Activated CD8-positive, alpha-beta T cell treated with anti-CD3 and anti-CD28 coated beads for 36 hours (primary cell): ENCODE results near the gene MOB3B. TPM values are rescaled to one million over a fixed set of nuclear protein-coding genes. Genes with fewer than 3 reads are reported as not detected.

Experiments used
- ATAC-seq: fragments of 200-7000 bp; cut with Tn5 transposase; one replicate; pipeline ENCODE4 v1.10.0; 2021; ENCODE audit warnings: mild to moderate bottlenecking, moderate library complexity
- CTCF ChIA-PET: fragments of 350-600 bp; sonication (Branson Sonifier 250); formaldehyde crosslinking; loops from one replicate; lab custom pipeline; 2021; ENCODE audit warnings: antibody characterized with exemption; lab: Charles Lee
- POLR2A ChIA-PET: fragments of 350-600 bp; sonication (Branson Sonifier 250); formaldehyde crosslinking; loops from one replicate; lab custom pipeline; 2021; ENCODE audit warnings: antibody characterized with exemption; lab: Charles Lee
- DNase-seq: peaks from one replicate; pipeline ENCODE4 v3.0.0-alpha.2; 2020
- H3K27ac Mint-ChIP-seq: one replicate; pipeline ENCODE4 v1.8.0; 2021; ENCODE audit warnings: mild to moderate bottlenecking, mixed read lengths
- H3K27me3 Mint-ChIP-seq: one replicate; pipeline ENCODE4 v1.8.0; 2021; ENCODE audit warnings: mixed read lengths
- H3K36me3 Mint-ChIP-seq: one replicate; pipeline ENCODE4 v1.8.0; 2021; ENCODE audit warnings: low read depth, mixed read lengths
- H3K4me1 Mint-ChIP-seq: one replicate; pipeline ENCODE4 v1.8.0; 2021; ENCODE audit warnings: low read depth, mixed read lengths
- H3K4me3 Mint-ChIP-seq: one replicate; pipeline ENCODE4 v1.8.0; 2021; ENCODE audit warnings: mild to moderate bottlenecking, moderate library complexity, mixed read lengths
- H3K9me3 Mint-ChIP-seq: one replicate; pipeline ENCODE4 v1.8.0; 2021; ENCODE audit warnings: mixed read lengths
- CTCF ChIP-seq: fragments of 200-600 bp; IDR thresholded peaks from one replicate; pipeline ENCODE4 v1.8.0; 2022; ENCODE audit warnings: antibody characterized with exemption, mild to moderate bottlenecking
- intact Hi-C: fragments of 100-400 bp; cut with micrococcal nuclease; formaldehyde crosslinking; loops from one replicate; pipeline ENCODE4 v1.10.0; 2022
- total RNA-seq, 2 experiments: library from RNA; stranded (reverse); gene quantifications; one replicate each; pipeline ENCODE4 v1.2.3, GENCODE V29; 2021

MOB3B gene
- total RNA-seq, 2 experiments from 2014 or later: 0.47 to 0.67 TPM

- ChIA-PET CTCF (no interaction called here), POLR2A (no interaction called here)
- H3K9me3 Mint-ChIP-seq: no peaks in the 10 kb centered on the region
- no peak overlapping the region for H3K4me3 Mint-ChIP-seq
- intact Hi-C loops: no loop called here
- ATAC-seq (no peak), DNase-seq (no peak)
- H3K27me3 Mint-ChIP-seq: peaks cover 1% of the 10 kb centered on the region
- H3K27ac Mint-ChIP-seq: no peak overlapping the region
- TF ChIP-seq CTCF: no peak
- peaks cover 6% of the 10 kb centered on the region for H3K4me1 Mint-ChIP-seq
- no peaks in the 10 kb centered on the region for H3K36me3 Mint-ChIP-seq
These were observed 98.0 kb downstream of the MOB3B start for GRCh38 chr9:27431543-27432147.

- Mint-ChIP-seq H3K4me3 (no peak overlapping the region), H3K36me3 (no peaks in the 10 kb centered on the region), H3K4me1 (peaks cover 6% of the 10 kb centered on the region), H3K27ac (no peak overlapping the region), H3K9me3 (no peaks in the 10 kb centered on the region), H3K27me3 (peaks cover 1% of the 10 kb centered on the region)
- intact Hi-C loops: no loop called here
- POLR2A ChIA-PET: no interaction called here
- CTCF ChIA-PET: no interaction called here
- no peak for DNase-seq
- no peak for TF ChIP-seq CTCF
- ATAC-seq: no peak
These were observed 98.7 kb downstream of the MOB3B start for GRCh38 chr9:27430750-27431535.

- Mint-ChIP-seq H3K27me3 (peaks cover 1% of the 10 kb centered on the region), H3K9me3 (no peaks in the 10 kb centered on the region), H3K27ac (no peak overlapping the region), H3K4me3 (no peak overlapping the region), H3K36me3 (no peaks in the 10 kb centered on the region), H3K4me1 (peaks cover 6% of the 10 kb centered on the region)
- ChIA-PET CTCF (no interaction called here), POLR2A (no interaction called here)
- intact Hi-C loops: no loop called here
- TF ChIP-seq CTCF: no peak
- DNase-seq (no peak), ATAC-seq (no peak)
These were observed 99.7 kb downstream of the MOB3B start for GRCh38 chr9:27429917-27430316.

GRCh38 chr9:27429436-27429835 lies 100.2 kb downstream of the MOB3B start:
- ATAC-seq (no peak), DNase-seq (no peak)
- Mint-ChIP-seq H3K4me3 (no peak overlapping the region), H3K36me3 (no peaks in the 10 kb centered on the region), H3K4me1 (peaks cover 6% of the 10 kb centered on the region), H3K9me3 (no peaks in the 10 kb centered on the region), H3K27ac (no peak overlapping the region), H3K27me3 (peaks cover 1% of the 10 kb centered on the region)
- ChIA-PET CTCF (no interaction called here), POLR2A (no interaction called here)
- intact Hi-C loops: no loop called here
- TF ChIP-seq CTCF: no peak

- TF ChIP-seq CTCF: no peak
- POLR2A ChIA-PET: no interaction called here
- DNase-seq (no peak), ATAC-seq (no peak)
- Mint-ChIP-seq H3K4me1 (peaks cover 6% of the 10 kb centered on the region), H3K4me3 (no peak overlapping the region), H3K27me3 (peaks cover 1% of the 10 kb centered on the region), H3K9me3 (no peaks in the 10 kb centered on the region), H3K36me3 (no peaks in the 10 kb centered on the region), H3K27ac (no peak overlapping the region)
- intact Hi-C loops: no loop called here
- CTCF ChIA-PET: no interaction called here
These were observed 101.1 kb downstream of the MOB3B start for GRCh38 chr9:27428551-27428950.
